T-helper 1 cell treated with Interleukin-12 subunit alpha and Interleukin-12 subunit beta and Interleukin-4 antibody, amounts not matched to agents 30 μg/mL and 1 μg/mL, for 36 hours (primary cell): Measurements from ENCODE around the gene DPM3.

Experiments
- H3K27ac Mint-ChIP-seq: one replicate; pipeline ENCODE4 v1.8.0; 2021; ENCODE audit warnings: mild to moderate bottlenecking, mixed read lengths
- H3K27me3 Mint-ChIP-seq: one replicate; pipeline ENCODE4 v1.8.0; 2021; ENCODE audit warnings: low read depth, mixed read lengths
- H3K36me3 Mint-ChIP-seq: one replicate; pipeline ENCODE4 v1.8.0; 2021; ENCODE audit warnings: low read depth, mixed read lengths
- H3K4me1 Mint-ChIP-seq: one replicate; pipeline ENCODE4 v1.8.0; 2021; ENCODE audit warnings: low read depth, mixed read lengths
- H3K4me3 Mint-ChIP-seq: one replicate; pipeline ENCODE4 v1.8.0; 2021; ENCODE audit warnings: mild to moderate bottlenecking, moderate library complexity, mixed read lengths
- H3K9me3 Mint-ChIP-seq: one replicate; pipeline ENCODE4 v1.8.0; 2021; ENCODE audit warnings: mixed read lengths

Gene DPM3

DNA sequence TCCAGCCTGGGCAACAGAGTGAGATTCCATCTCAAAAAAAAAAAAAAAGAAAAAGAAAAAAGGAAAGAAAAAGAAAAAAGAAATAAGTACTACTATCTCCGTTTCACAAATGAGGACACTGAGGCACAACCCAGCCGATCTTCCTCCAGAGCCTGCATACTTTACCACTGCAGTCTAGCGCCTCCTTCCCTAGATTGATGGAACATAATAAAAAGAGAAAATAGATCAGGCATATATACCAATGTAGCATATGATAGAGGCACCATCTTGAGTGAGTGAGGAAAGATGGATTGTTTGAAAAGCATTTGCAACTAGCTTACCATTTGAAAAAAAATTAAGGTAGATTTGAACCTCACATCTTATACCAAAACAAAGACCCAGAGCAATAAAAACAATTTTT lies 5.2 kb upstream of the DPM3 start:
- Mint-ChIP-seq H3K36me3 (no peaks in the 10 kb centered on the region), H3K27ac (no peak overlapping the region), H3K4me3 (no peak overlapping the region), H3K27me3 (peaks cover 33% of the 10 kb centered on the region), H3K9me3 (no peaks in the 10 kb centered on the region), H3K4me1 (peaks cover 3% of the 10 kb centered on the region)

DNA sequence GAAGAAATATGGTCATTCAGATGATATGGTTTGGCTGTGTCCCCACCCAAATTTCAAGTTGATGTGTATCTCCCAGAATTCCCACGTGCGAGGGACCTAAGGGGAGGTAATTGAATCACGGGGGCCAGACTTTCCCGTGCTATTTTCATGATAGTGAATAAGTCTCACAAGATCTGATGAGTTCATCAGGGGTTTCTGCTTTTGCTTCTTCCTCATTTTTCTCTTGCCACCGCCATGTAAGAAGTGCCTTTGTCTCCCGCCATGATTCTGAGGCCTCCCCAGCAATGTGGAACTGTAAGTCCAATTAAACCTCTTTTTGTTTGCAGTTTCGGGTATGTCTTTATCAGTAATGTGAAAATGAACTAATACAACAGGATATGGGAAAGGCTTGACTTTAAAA lies 1.4 kb upstream of the DPM3 start:
- Mint-ChIP-seq H3K9me3 (no peaks in the 10 kb centered on the region), H3K27me3 (peaks cover 11% of the 10 kb centered on the region), H3K4me1 (peaks cover 24% of the 10 kb centered on the region), H3K27ac (no peak overlapping the region), H3K4me3 (no peak overlapping the region), H3K36me3 (peaks cover 15% of the 10 kb centered on the region)

DNA sequence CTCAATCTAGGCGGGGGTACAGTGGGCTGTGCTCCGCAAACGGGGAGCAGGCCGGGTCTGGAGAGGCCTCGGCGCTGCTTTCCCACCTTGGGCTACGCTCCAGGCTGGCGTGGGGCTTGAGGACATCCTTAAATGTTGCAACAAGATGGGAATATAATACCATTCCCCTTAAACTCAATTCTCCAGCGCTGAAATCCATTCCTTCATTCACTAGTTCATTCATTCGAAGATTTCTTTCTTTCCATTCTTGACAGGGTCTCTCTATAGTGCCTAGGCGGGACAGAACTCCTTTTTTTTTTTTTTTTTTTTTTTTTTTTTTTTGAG lies 261 bp upstream of the DPM3 start:
- H3K27ac Mint-ChIP-seq, result peak overlapping the region; percentile 92
- peaks cover 27% of the 10 kb centered on the region for H3K4me1 Mint-ChIP-seq
- H3K4me3 Mint-ChIP-seq, result peak overlapping the region; percentile 99
- H3K27me3 Mint-ChIP-seq, result peaks cover 5% of the 10 kb centered on the region
- H3K9me3 Mint-ChIP-seq, result no peaks in the 10 kb centered on the region
- H3K36me3 Mint-ChIP-seq, result peaks cover 17% of the 10 kb centered on the region

DNA sequence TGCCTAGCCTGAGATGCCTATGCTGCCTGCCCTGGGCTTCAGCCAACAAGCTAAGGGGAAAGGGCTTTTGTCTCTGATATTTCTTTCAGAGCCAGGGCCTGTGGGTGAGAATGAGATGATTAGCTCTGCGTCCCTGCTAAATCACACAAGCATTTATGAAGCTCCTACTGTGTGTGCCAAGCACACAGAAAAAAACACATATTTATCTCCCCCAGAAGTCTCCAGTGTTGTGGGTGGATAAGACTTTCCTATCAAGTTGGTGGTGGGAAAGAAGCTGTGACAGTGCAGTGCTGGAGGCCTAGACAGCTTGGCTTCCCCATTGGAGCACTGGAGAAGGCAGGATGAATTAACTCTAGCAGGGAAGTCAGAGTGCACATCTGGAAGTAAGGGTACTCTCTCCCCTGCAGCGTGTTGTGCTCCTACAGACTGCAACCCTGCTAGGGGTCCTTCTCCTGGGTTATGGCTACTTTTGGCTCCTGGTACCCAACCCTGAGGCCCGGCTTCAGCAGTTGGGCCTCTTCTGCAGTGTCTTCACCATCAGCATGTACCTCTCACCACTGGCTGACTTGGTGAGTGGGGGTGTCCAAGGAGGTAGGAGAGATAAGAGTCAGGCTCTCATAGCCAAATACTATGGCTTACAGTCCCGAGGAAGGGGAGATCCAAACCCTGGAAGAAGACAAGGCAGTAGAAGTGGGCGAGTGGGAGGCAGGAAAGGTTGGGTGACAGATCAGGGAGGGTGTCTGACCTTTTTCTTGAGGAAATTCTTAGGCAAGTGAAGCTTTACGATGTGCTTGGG lies 3.0 kb downstream of the DPM3 start:
- Mint-ChIP-seq H3K4me1 (peaks cover 37% of the 10 kb centered on the region), H3K27me3 (no peaks in the 10 kb centered on the region), H3K9me3 (no peaks in the 10 kb centered on the region), H3K36me3 (peaks cover 17% of the 10 kb centered on the region), H3K27ac (peak overlapping the region; percentile 97), H3K4me3 (peak overlapping the region; percentile 99)

DNA sequence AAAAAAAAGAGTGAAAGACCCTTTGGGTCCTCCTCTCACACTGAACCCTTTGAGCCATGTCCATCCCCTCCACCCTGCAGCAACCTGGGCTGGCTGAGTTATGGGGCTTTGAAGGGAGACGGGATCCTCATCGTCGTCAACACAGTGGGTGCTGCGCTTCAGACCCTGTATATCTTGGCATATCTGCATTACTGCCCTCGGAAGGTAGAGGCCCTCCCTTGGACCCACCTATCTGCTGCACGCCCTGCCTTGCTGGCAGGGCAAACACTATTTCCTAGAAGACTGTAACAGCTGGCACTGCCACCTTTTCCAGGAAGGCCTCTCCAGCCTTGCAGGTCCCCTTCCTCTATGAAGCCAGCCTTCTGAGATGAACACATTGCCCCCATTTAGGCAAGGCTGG lies 3.6 kb downstream of the DPM3 start:
- Mint-ChIP-seq H3K27me3 (no peaks in the 10 kb centered on the region), H3K4me1 (peaks cover 37% of the 10 kb centered on the region), H3K9me3 (no peaks in the 10 kb centered on the region), H3K4me3 (peak overlapping the region; percentile 99), H3K27ac (peak overlapping the region; percentile 97), H3K36me3 (peaks cover 17% of the 10 kb centered on the region)

DNA sequence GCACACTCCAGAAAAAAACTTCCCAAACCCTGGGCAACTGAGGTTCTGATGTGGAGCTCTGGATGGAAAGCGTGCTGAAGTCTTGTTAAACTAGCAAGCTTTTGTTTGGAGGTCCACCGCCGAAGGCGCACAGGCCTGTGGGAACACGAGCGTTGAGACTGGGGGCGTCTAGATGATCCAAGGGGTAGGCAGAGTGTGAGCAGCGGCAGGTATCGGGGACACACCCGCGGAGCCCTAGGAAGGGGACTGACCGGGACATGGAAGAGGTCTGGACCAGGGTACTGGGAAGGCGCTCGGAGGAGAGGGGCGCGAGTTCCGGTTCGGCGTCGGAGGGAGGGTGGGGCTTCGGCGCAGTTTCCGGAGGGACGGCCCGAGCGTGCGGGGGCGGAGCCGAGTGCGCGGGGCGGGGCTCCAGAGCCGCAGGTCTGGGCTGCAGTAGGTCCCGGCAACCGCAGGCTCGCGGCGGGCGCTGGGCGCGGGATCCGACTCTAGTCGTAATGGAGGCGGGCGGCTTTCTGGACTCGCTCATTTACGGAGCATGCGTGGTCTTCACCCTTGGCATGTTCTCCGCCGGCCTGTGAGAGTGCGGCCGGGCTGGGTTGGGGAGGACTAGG lies 4.8 kb downstream of the DPM3 start, which contains the start of gene SLC50A1:
Gene SLC50A1 (plus strand): TSS at position 438 of the 614 bp plus-strand sequence. CDS start 60 bp downstream, at position 498.
- H3K27ac Mint-ChIP-seq, result peak within 1 kb of the TSS; percentile 97
- peaks cover 35% of the 10 kb centered on the region for H3K4me1 Mint-ChIP-seq
- H3K9me3 Mint-ChIP-seq, result no peaks in the 10 kb centered on the region
- peaks cover 3% of the 10 kb centered on the region for H3K27me3 Mint-ChIP-seq
- peaks cover 17% of the 10 kb centered on the region for H3K36me3 Mint-ChIP-seq
- peak within 1 kb of the TSS; percentile 99 for H3K4me3 Mint-ChIP-seq

DNA sequence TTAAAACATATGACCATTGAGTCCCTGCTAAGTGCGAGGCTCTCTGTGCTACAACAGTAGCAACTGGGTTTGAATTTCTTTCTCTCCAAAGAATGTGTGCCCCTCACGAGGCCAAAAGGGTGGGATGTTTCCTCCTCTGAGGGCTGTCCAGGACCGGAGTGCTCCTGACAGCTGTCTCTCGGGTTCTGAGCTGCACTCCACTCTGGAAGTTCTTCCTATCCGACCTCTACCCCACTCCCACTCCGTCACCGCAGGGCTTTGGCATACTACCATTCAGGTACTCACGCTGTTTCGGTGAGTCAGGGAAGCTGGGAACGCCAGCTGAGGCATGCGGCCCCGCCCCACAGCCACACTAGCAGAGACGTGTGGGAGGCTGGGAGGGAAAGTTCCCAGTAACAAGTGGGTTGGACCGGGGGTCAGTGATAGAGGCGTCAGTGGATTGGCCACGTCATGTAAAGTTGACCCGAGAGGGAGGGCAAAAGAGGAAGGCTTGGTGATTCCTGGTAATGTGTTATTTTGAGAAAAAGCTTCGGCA lies 5.4 kb downstream of the DPM3 start:
- no peaks in the 10 kb centered on the region for H3K9me3 Mint-ChIP-seq
- H3K36me3 Mint-ChIP-seq, result peaks cover 16% of the 10 kb centered on the region
- H3K4me1 Mint-ChIP-seq, result peaks cover 32% of the 10 kb centered on the region
- H3K27ac Mint-ChIP-seq, result peak overlapping the region; percentile 97
- peaks cover 6% of the 10 kb centered on the region for H3K27me3 Mint-ChIP-seq
- H3K4me3 Mint-ChIP-seq, result peak overlapping the region; percentile 99

DNA sequence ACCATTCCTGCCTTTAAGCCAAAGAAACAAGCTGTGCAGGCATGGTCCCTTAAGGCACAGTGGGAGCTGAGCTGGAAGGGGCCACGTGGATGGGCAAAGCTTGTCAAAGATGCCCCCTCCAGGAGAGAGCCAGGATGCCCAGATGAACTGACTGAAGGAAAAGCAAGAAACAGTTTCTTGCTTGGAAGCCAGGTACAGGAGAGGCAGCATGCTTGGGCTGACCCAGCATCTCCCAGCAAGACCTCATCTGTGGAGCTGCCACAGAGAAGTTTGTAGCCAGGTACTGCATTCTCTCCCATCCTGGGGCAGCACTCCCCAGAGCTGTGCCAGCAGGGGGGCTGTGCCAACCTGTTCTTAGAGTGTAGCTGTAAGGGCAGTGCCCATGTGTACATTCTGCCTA lies 6.0 kb downstream of the DPM3 start:
- no peak overlapping the region for H3K27ac Mint-ChIP-seq
- peaks cover 16% of the 10 kb centered on the region for H3K36me3 Mint-ChIP-seq
- H3K4me1 Mint-ChIP-seq, result peaks cover 32% of the 10 kb centered on the region
- peak overlapping the region; percentile 99 for H3K4me3 Mint-ChIP-seq
- peaks cover 11% of the 10 kb centered on the region for H3K27me3 Mint-ChIP-seq
- H3K9me3 Mint-ChIP-seq, result no peaks in the 10 kb centered on the region

DNA sequence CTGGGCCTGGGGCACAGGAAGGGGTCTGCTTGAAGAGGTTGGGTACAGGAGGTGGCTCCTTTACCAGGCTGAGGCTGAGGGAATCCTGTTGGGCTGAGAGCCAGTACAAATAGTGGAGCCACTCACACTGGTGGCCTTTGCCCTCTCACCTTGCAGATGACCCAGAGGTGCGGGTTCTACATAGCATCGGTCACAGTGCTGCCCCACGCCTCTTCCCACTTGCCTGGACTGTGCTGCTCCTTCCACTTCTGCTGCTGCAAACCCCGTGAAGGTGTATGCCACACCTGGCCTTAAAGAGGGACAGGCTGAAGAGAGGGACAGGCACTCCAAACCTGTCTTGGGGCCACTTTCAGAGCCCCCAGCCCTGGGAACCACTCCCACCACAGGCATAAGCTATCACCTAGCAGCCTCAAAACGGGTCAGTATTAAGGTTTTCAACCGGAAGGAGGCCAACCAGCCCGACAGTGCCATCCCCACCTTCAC lies 6.5 kb downstream of the DPM3 start:
- Mint-ChIP-seq H3K27ac (no peak overlapping the region), H3K36me3 (peaks cover 14% of the 10 kb centered on the region), H3K4me3 (no peak overlapping the region), H3K27me3 (peaks cover 16% of the 10 kb centered on the region), H3K9me3 (no peaks in the 10 kb centered on the region), H3K4me1 (peaks cover 31% of the 10 kb centered on the region)

DNA sequence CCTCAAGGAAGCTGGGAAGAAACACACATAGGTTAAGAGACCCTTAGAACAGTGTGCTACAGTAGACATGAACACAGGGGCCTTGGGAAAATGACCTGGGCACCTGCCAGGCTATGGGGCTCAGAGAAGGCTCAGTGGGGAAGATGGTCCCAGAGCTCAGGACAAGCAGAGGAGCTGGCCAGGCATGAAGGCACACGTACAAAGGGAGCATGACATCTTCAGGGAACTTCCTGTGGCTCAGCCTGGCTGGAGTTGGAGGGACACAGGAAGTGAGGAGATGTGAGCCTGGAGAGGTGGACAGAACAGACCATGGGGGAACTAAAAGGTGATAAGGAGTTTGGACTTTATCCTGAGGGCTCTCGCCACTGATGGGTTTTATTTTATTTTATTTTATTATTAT lies 8.5 kb downstream of the DPM3 start:
- Mint-ChIP-seq H3K27ac (no peak overlapping the region), H3K9me3 (no peaks in the 10 kb centered on the region), H3K4me1 (peaks cover 31% of the 10 kb centered on the region), H3K27me3 (peaks cover 33% of the 10 kb centered on the region), H3K4me3 (no peak overlapping the region), H3K36me3 (peaks cover 3% of the 10 kb centered on the region)

DNA sequence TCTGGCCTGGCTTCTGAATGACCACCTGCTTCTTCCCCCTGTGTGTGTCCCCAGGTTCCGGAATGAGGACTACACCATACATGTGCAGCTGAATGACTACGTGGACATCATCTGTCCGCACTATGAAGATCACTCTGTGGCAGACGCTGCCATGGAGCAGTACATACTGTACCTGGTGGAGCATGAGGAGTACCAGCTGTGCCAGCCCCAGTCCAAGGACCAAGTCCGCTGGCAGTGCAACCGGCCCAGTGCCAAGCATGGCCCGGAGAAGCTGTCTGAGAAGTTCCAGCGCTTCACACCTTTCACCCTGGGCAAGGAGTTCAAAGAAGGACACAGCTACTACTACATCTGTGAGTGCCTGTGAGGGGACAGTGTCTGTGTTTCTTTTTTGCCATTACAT lies 9.0 kb downstream of the DPM3 start:
- peaks cover 5% of the 10 kb centered on the region for H3K36me3 Mint-ChIP-seq
- H3K4me1 Mint-ChIP-seq, result peaks cover 29% of the 10 kb centered on the region
- no peak overlapping the region for H3K27ac Mint-ChIP-seq
- peaks cover 39% of the 10 kb centered on the region for H3K27me3 Mint-ChIP-seq
- H3K9me3 Mint-ChIP-seq, result no peaks in the 10 kb centered on the region
- H3K4me3 Mint-ChIP-seq, result no peak overlapping the region

DNA sequence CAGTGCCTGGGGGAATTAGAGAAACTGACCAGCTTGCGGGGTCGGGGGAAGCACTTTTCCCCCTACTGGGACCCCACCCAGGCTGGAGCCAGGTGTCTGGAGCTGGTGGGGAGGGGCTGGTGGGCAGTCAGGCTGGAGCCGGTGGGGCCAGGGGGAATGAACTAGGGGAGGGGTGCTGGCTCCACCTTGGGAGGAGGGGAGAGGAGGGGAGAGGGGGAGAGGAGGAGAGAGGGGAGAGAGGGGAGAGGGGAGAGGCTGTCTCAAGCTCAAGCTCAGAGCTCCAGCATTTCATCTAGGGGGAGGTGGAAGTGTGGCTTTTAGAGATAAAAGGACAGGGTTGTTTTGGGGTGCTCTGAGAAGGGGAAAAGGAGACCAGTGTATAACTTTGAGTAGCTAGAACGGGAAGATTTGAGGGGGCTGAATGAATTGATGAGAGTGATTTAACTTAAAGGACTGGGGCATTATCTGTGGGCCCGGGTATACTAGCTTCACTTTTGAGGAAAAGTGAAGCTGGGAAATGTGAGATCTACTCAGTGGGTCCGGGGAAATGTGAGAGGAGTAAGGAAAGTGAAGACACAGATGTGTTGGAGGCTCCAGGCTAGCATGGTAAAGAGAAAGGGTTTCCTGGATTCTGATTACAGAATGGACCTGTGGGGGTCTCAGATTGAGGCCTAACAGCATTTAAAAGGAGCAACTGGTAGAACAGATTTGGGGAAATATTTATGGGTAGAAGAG lies 9.9 kb downstream of the DPM3 start:
- Mint-ChIP-seq H3K9me3 (no peaks in the 10 kb centered on the region), H3K27me3 (peaks cover 45% of the 10 kb centered on the region), H3K27ac (no peak overlapping the region), H3K4me3 (no peak overlapping the region), H3K36me3 (peaks cover 2% of the 10 kb centered on the region), H3K4me1 (peaks cover 29% of the 10 kb centered on the region)

DNA sequence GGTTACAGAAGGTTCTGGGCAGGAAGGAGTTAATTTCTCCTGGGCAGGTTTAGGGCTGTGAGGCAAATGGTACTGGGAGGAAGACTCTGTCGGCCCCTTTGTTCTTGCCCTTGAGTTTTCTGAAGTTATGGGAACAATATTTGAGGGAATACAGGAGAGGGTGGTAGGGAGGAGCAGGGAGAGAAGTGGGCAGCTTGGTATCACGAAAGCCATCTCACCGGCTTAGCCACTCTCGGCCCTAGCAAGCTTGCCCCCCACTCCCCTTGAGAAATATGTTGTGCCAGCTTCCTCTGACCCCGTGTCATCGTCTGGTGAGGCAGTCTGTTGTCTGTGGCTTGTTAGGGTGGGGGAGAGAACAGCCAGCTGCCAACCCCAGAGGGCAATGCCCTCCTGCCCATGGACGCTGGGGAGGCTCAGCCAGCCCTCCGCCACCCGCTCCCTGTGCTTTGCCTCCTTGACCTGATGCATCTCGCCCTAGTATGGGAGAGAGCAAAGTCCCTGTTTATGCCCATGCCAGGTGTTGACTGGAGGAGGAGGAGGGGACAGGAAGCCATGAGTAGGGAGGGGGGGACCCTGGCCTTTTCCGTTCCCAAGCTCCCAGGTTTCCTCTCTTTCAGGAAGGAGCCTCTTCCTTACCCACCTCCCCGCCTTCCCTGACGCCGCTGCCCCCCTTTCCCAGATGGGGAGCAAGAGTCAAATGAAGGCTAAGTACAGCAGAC lies 11.4 kb downstream of the DPM3 start:
- Mint-ChIP-seq H3K9me3 (no peaks in the 10 kb centered on the region), H3K27ac (no peak overlapping the region), H3K4me1 (peaks cover 20% of the 10 kb centered on the region), H3K4me3 (peak overlapping the region; percentile 65), H3K36me3 (peaks cover 2% of the 10 kb centered on the region), H3K27me3 (peaks cover 60% of the 10 kb centered on the region)
